Sciatic nerve (tissue), 2 donors: Measurements from ENCODE around the gene TSTD2. TPM values are rescaled to one million over a fixed set of nuclear protein-coding genes. Genes with fewer than 3 reads are reported as not detected.

ENCODE experiments used
- ATAC-seq: fragments of 200-7000 bp; cut with Tn5 transposase; one replicate; pipeline ENCODE4 v1.9.1; 2020; ENCODE audit warnings: mild to moderate bottlenecking, moderate library complexity
- DNase-seq: peaks from one replicate; pipeline ENCODE4 v3.0.0-alpha.2; 2020; ENCODE audit warnings: low spot score
- intact Hi-C: fragments of 100-400 bp; cut with DNase I; formaldehyde crosslinking; loops from one replicate; pipeline ENCODE4 v1.14.2; 2022
- total RNA-seq: library from RNA; stranded (reverse); fragmentation: NEBNext Ultra II Directional; extraction: Animal tissue kit (Norgen Biotek cat#: 25700); gene quantifications from one replicate; pipeline ENCODE4 v1.2.1, GENCODE V29; 2021
- donor health status: DM: no; HTN: no; CAD: no.
- donor health status: DM: no; HTN: no; CAD: no.

The TSTD2 gene
- total RNA-seq, 1 donor from 2014 or later, result 29.4 TPM

GRCh38 chr9:97555164-97555563 lies 78.0 kb downstream of the TSTD2 start:
- DNase-seq (peak; percentile 83), ATAC-seq (peak; percentile 82)
- intact Hi-C loops, result no loop called here

GRCh38 chr9:97554566-97555075 lies 78.5 kb downstream of the TSTD2 start:
- intact Hi-C loops, result no loop called here
- ATAC-seq, result no peak
- DNase-seq, result peak; percentile 51

GRCh38 chr9:97553841-97554240 lies 79.3 kb downstream of the TSTD2 start:
- DNase-seq (peak; percentile 9), ATAC-seq (no peak)
- intact Hi-C loops, result no loop called here

GRCh38 chr9:97553141-97553540 lies 80.0 kb downstream of the TSTD2 start:
- ATAC-seq (no peak), DNase-seq (peak; percentile 34)
- intact Hi-C loops, result no loop called here

GRCh38 chr9:97551308-97551707 lies 81.9 kb downstream of the TSTD2 start:
- intact Hi-C loops, result no loop called here
- DNase-seq (no peak), ATAC-seq (no peak)

- no peak for DNase-seq
- intact Hi-C loops, result no loop called here
- no peak for ATAC-seq
Observed at GRCh38 chr9:97550386-97550785, 82.8 kb downstream of the TSTD2 start.

Other genes starting within 250 kb of the TSTD2 start
- gene TDRD7, start 221.3 kb downstream of the TSTD2 start, total RNA-seq, result 19.5 TPM
- 25.3 TPM for gene TMOD1, start 131.7 kb downstream of the TSTD2 start, total RNA-seq
- gene NCBP1, start 453 bp upstream of the TSTD2 start, total RNA-seq, result 24.7 TPM
- gene XPA, start 64.0 kb upstream of the TSTD2 start, total RNA-seq, result 21.0 TPM
- gene FOXE1, start 219.9 kb upstream of the TSTD2 start, total RNA-seq, result not detected